WTC11 (cell line): Measurements from ENCODE around the gene HDAC10. TPM values are rescaled to one million over a fixed set of nuclear protein-coding genes. Genes with fewer than 3 reads are reported as not detected.

Source experiments
- ATAC-seq: fragments of 200-7000 bp; cut with Tn5 transposase; 2 replicates; pipeline ENCODE4 v1.10.0; 2021; ENCODE audit warnings: mild to moderate bottlenecking, moderate library complexity
- CTCF ChIA-PET: fragments of 300-600 bp; sonication (Branson Sonifier 250); formaldehyde crosslinking; loops from one replicate; lab custom pipeline; 2021; ENCODE audit warnings: antibody characterized with exemption; lab: Charles Lee
- POLR2A ChIA-PET: fragments of 350-600 bp; sonication (Branson Sonifier 250); formaldehyde crosslinking; loops from one replicate; lab custom pipeline; 2021; ENCODE audit warnings: antibody characterized with exemption; lab: Charles Lee
- DNase-seq: peaks from one replicate; pipeline ENCODE4 v3.0.0; 2021; ENCODE audit warnings: low spot score
- H3K27ac Mint-ChIP-seq: 2 replicates; pipeline ENCODE4 v1.8.0; 2021; ENCODE audit warnings: mixed read lengths
- H3K27me3 Mint-ChIP-seq: 2 replicates; pipeline ENCODE4 v1.8.0; 2021; ENCODE audit warnings: low read depth, mild to moderate bottlenecking, moderate library complexity, mixed read lengths
- H3K36me3 Mint-ChIP-seq: 2 replicates; pipeline ENCODE4 v1.8.0; 2021; ENCODE audit warnings: mixed read lengths
- H3K4me1 Mint-ChIP-seq: 2 replicates; pipeline ENCODE4 v1.8.0; 2022; ENCODE audit warnings: mixed read lengths
- H3K4me3 Mint-ChIP-seq: 2 replicates; pipeline ENCODE4 v1.8.0; 2021; ENCODE audit warnings: mild to moderate bottlenecking, moderate library complexity, mixed read lengths
- H3K9me3 Mint-ChIP-seq: 2 replicates; pipeline ENCODE4 v1.8.0; 2021; ENCODE audit warnings: mixed read lengths
- ARID4B ChIP-seq: sonication (generic); formaldehyde crosslinking; IDR thresholded peaks from 2 replicates; pipeline ENCODE4 v1.8.0; 2023; ENCODE audit warnings: missing genetic modification reagents, mild to moderate bottlenecking, borderline replicate concordance
- ATF6 ChIP-seq: sonication (generic); formaldehyde crosslinking; IDR thresholded peaks from 2 replicates; pipeline ENCODE4 v1.8.1; 2023; ENCODE audit warnings: mild to moderate bottlenecking, missing genetic modification reagents
- CREM ChIP-seq: sonication (generic); formaldehyde crosslinking; IDR thresholded peaks from 2 replicates; pipeline ENCODE4 v1.8.1; 2022; ENCODE audit warnings: mild to moderate bottlenecking, missing genetic modification reagents, moderate library complexity
- ELF4 ChIP-seq: sonication (generic); formaldehyde crosslinking; IDR thresholded peaks from 2 replicates; pipeline ENCODE4 v1.8.1; 2022; ENCODE audit warnings: low read depth, mild to moderate bottlenecking, moderate library complexity, missing genetic modification reagents
- HMGXB4 ChIP-seq: sonication (generic); formaldehyde crosslinking; IDR thresholded peaks from 2 replicates; pipeline ENCODE4 v1.8.1; 2023; ENCODE audit warnings: mild to moderate bottlenecking, moderate library complexity, missing genetic modification reagents
- MAX ChIP-seq: sonication (generic); formaldehyde crosslinking; IDR thresholded peaks from 2 replicates; pipeline ENCODE4 v1.8.0; 2022; ENCODE audit warnings: mild to moderate bottlenecking, missing genetic modification reagents
- OVOL2 ChIP-seq: fragments of 250-450 bp; sonication (Bioruptor Pico); IDR thresholded peaks from 2 replicates; pipeline ENCODE4 v1.9.0; 2021; ENCODE audit warnings: mild to moderate bottlenecking, borderline replicate concordance
- SMAD3 ChIP-seq: sonication (generic); formaldehyde crosslinking; IDR thresholded peaks from 2 replicates; pipeline ENCODE4 v1.8.0; 2022; ENCODE audit warnings: missing genetic modification reagents, mild to moderate bottlenecking, borderline replicate concordance
- ZNF317 ChIP-seq: sonication (generic); formaldehyde crosslinking; IDR thresholded peaks from 2 replicates; pipeline ENCODE4 v1.8.1; 2023; ENCODE audit warnings: low read depth, mild to moderate bottlenecking, moderate library complexity, missing genetic modification reagents, borderline replicate concordance
- ZNF532 ChIP-seq: fragments of 250-450 bp; sonication (Bioruptor Pico); IDR thresholded peaks from 2 replicates; pipeline ENCODE4 v1.9.0; 2021; ENCODE audit warnings: mild to moderate bottlenecking, borderline replicate concordance
- total RNA-seq: library from RNA; stranded (reverse); gene quantifications from 3 replicates; pipeline ENCODE4 v1.2.3, GENCODE V29; 2021
- TF ChIP-seq, protein P1 (sequence below): sonication (generic); formaldehyde crosslinking; IDR thresholded peaks from 2 replicates; pipeline ENCODE4 v1.8.1; 2022; ENCODE audit warnings: mild to moderate bottlenecking, missing genetic modification reagents, moderate library complexity, borderline replicate concordance
- TF ChIP-seq, protein P2 (sequence below): sonication (generic); formaldehyde crosslinking; IDR thresholded peaks from 2 replicates; pipeline ENCODE4 v1.8.1; 2023; ENCODE audit warnings: mild to moderate bottlenecking, missing genetic modification reagents, borderline replicate concordance
- TF ChIP-seq, protein P3 (sequence below): fragments of 250-450 bp; sonication (Bioruptor Pico); IDR thresholded peaks from 2 replicates; pipeline ENCODE4 v1.9.0; 2021; ENCODE audit warnings: mild to moderate bottlenecking

The HDAC10 gene
- total RNA-seq, 1 experiment from 2014 or later: 40.9 TPM

DNA sequence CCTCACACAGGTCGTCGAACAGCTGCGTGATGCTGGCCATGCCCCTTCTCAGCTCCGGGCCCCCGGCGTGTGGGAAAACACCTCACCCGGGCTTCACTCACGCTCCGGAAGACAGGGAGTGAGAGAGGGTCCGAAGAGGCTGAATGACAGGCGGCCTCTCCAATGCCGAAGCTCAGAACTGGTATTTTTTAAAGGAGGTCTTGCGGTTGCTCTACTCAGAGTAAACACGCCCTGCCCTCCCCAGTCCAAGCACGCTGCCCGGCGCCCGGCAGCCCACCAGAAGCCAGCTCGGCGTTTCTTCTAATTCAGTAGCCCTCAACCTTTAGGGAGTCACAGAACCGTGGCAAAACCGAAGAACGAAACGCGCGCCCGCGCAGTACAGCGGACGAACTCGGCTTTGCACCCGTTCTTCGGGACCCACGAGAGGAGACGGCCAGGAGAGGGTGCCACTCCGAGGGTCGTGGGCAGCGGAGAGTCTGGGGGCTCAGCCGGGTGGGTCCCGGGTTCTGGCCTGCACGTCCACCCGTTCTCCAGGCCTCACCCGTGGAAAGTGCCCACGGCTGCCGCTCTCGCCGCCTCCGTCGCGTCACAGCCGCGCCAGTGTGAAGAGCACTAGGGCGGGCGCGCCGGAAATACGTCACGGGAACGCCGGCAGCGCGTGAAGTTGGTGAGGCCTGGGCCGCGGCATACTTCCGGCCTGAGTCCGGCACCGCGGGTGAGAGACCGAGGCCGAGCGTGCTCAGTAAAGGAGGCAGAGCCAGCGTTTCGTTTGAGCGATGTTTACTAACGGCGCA is 6.4 kb downstream of the HDAC10 start, which contains the start of gene TUBGCP6:
TSS of gene TUBGCP6 (minus strand) at position 604 of the 794 bp plus-strand sequence. CDS start at position 40, 564 bp downstream.
- ChIA-PET POLR2A (no interaction called here), CTCF (interaction anchor here (0.7 to 2.0 kb wide), 5 partner anchors 62 to 97 kb away, joined by 3 to 5 read pairs (median 3); partner anchors contain the start of gene PLXNB2)
- no peaks in the 10 kb centered on the region for H3K9me3 Mint-ChIP-seq
- H3K27ac Mint-ChIP-seq: peak within 1 kb of the TSS; percentile 99
- ATAC-seq: peak; percentile 72
- DNase-seq: peak; percentile 91
- H3K27me3 Mint-ChIP-seq: no peaks in the 10 kb centered on the region
- 0 out of 2 replicates have a peak, but pooled peaks cover 2% of the 10 kb centered on the region for H3K36me3 Mint-ChIP-seq
- peaks cover 16% of the 10 kb centered on the region for H3K4me1 Mint-ChIP-seq
- H3K4me3 Mint-ChIP-seq: peak within 1 kb of the TSS; percentile 99
- TF ChIP-seq ELF4 (CRISPR knock-in tag): no peak
- TF ChIP-seq, protein P1, sequence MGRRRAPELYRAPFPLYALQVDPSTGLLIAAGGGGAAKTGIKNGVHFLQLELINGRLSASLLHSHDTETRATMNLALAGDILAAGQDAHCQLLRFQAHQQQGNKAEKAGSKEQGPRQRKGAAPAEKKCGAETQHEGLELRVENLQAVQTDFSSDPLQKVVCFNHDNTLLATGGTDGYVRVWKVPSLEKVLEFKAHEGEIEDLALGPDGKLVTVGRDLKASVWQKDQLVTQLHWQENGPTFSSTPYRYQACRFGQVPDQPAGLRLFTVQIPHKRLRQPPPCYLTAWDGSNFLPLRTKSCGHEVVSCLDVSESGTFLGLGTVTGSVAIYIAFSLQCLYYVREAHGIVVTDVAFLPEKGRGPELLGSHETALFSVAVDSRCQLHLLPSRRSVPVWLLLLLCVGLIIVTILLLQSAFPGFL: no peak
- peak; percentile 88; the same call in 1 of the 2 replicates for TF ChIP-seq ARID4B (CRISPR knock-in tag)
- peak; percentile 76 for TF ChIP-seq HMGXB4
- TF ChIP-seq OVOL2 (CRISPR knock-in tag): no peak
- TF ChIP-seq CREM (CRISPR knock-in tag): peak; percentile 100
- TF ChIP-seq ATF6: no peak
- TF ChIP-seq SMAD3 (CRISPR knock-in tag): peak; percentile 58; the same call in 1 of the 2 replicates
- no peak for TF ChIP-seq ZNF317 (CRISPR knock-in tag)
- TF ChIP-seq MAX (CRISPR knock-in tag): peak; percentile 88
- TF ChIP-seq, protein P2, sequence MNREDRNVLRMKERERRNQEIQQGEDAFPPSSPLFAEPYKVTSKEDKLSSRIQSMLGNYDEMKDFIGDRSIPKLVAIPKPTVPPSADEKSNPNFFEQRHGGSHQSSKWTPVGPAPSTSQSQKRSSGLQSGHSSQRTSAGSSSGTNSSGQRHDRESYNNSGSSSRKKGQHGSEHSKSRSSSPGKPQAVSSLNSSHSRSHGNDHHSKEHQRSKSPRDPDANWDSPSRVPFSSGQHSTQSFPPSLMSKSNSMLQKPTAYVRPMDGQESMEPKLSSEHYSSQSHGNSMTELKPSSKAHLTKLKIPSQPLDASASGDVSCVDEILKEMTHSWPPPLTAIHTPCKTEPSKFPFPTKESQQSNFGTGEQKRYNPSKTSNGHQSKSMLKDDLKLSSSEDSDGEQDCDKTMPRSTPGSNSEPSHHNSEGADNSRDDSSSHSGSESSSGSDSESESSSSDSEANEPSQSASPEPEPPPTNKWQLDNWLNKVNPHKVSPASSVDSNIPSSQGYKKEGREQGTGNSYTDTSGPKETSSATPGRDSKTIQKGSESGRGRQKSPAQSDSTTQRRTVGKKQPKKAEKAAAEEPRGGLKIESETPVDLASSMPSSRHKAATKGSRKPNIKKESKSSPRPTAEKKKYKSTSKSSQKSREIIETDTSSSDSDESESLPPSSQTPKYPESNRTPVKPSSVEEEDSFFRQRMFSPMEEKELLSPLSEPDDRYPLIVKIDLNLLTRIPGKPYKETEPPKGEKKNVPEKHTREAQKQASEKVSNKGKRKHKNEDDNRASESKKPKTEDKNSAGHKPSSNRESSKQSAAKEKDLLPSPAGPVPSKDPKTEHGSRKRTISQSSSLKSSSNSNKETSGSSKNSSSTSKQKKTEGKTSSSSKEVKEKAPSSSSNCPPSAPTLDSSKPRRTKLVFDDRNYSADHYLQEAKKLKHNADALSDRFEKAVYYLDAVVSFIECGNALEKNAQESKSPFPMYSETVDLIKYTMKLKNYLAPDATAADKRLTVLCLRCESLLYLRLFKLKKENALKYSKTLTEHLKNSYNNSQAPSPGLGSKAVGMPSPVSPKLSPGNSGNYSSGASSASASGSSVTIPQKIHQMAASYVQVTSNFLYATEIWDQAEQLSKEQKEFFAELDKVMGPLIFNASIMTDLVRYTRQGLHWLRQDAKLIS (CRISPR knock-in tag): no peak
- no peak for TF ChIP-seq ZNF532 (CRISPR knock-in tag)
- TF ChIP-seq, protein P3, sequence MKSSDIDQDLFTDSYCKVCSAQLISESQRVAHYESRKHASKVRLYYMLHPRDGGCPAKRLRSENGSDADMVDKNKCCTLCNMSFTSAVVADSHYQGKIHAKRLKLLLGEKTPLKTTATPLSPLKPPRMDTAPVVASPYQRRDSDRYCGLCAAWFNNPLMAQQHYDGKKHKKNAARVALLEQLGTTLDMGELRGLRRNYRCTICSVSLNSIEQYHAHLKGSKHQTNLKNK (CRISPR knock-in tag): no peak
